HFFc6 (cell line): ENCODE measurements around the gene CC2D2B. TPM values are rescaled to one million over a fixed set of nuclear protein-coding genes. Genes with fewer than 3 reads are reported as not detected.

Experiments used
- DNase-seq: peaks from one replicate; pipeline ENCODE4 v3.0.0-alpha.2; 2018
- H3K27ac Mint-ChIP-seq: 2 replicates; pipeline ENCODE4 v1.8.0; 2020; ENCODE audit warnings: mild to moderate bottlenecking, mixed read lengths
- H3K27me3 Mint-ChIP-seq: 2 replicates; pipeline ENCODE4 v1.8.0; 2021; ENCODE audit warnings: mild to moderate bottlenecking, moderate library complexity, mixed read lengths; ENCODE audit not compliant: insufficient read depth
- H3K36me3 Mint-ChIP-seq: 2 replicates; pipeline ENCODE4 v1.8.0; 2021; ENCODE audit warnings: low read depth, mixed read lengths
- H3K4me1 Mint-ChIP-seq: 2 replicates; pipeline ENCODE4 v1.8.0; 2020; ENCODE audit warnings: low read depth, mixed read lengths
- H3K4me3 Mint-ChIP-seq: 2 replicates; pipeline ENCODE4 v1.8.0; 2020; ENCODE audit warnings: mild to moderate bottlenecking, moderate library complexity, mixed read lengths
- H3K9me3 Mint-ChIP-seq: 2 replicates; pipeline ENCODE4 v1.8.0; 2020; ENCODE audit warnings: mild to moderate bottlenecking, mixed read lengths
- CTCF ChIP-seq: fragments of 200-600 bp; sonication (generic); IDR thresholded peaks from 2 replicates; pipeline ENCODE4 v1.5.0; 2021; ENCODE audit warnings: antibody characterized with exemption, mild to moderate bottlenecking
- microRNA-seq: library from miRNA; unstranded; fragments of <30 nt; microRNA quantifications from one replicate; pipeline ENCODE4, GENCODE V29; 2019
- total RNA-seq, 6 experiments: library from RNA; stranded (reverse); fragmentation: NEBNext Ultra II Directional; extraction: Animal tissue kit (Norgen Biotek cat#: 25700); gene quantifications; 2 replicates in 1 of 6; 3 replicates in 5 of 6; pipeline ENCODE4 v1.2.3, GENCODE V29; 2021

Gene CC2D2B
- total RNA-seq, 6 experiments from 2014 or later: not detected

GRCh38 chr10:96077156-96077555 is 169.4 kb downstream of the CC2D2B start:
- H3K27ac Mint-ChIP-seq: no peak overlapping the region
- TF ChIP-seq CTCF: no peak
- peaks cover 18% of the 10 kb centered on the region for H3K4me1 Mint-ChIP-seq
- no peaks in the 10 kb centered on the region for H3K9me3 Mint-ChIP-seq
- DNase-seq: no peak
- H3K27me3 Mint-ChIP-seq: no peaks in the 10 kb centered on the region; the same call in none of the 2 replicates
- no peak overlapping the region for H3K4me3 Mint-ChIP-seq
- H3K36me3 Mint-ChIP-seq: no peaks in the 10 kb centered on the region

DNA sequence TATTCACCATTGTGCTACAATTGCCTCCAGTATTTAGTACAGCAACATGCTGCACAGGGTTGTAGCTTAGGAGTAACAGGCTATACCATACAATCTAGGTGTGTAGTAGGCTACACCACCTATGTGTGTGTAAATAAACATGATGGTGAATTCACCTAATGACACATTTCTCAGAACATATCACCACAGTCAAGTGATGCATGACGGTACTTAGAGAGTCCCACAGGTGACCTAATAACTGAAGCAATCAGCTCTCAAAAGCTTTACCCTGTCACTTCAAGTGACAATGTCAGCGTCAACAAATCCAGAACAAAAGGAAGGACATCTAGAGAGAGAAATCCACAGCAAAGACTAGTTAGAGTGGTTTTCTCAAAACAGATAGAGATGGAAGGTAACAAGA is 174.4 kb downstream of the CC2D2B start:
- Mint-ChIP-seq H3K4me1 (no peaks in the 10 kb centered on the region), H3K36me3 (no peaks in the 10 kb centered on the region), H3K4me3 (no peak overlapping the region), H3K27ac (no peak overlapping the region), H3K9me3 (no peaks in the 10 kb centered on the region), H3K27me3 (no peaks in the 10 kb centered on the region; the same call in 1 of the 2 replicates)
- DNase-seq: no peak
- no peak for TF ChIP-seq CTCF

Small RNA genes lying within 50 kb of the gene (microRNA-seq; reads per million reads assigned to microRNA genes)
- 14.7 reads per million, percentile 19 among the genes with 10 or more reads in this experiment for gene MIR3157

Other genes with a start within 250 kb of the CC2D2B start
- gene TCTN3, start 214.0 kb upstream of the CC2D2B start, total RNA-seq: 10 to 100 TPM; 52.9 to 70.9 (median 61.6) TPM
- not detected for gene ENTPD1, start 151.8 kb upstream of the CC2D2B start, total RNA-seq
- gene CCNJ, start 135.6 kb downstream of the CC2D2B start, total RNA-seq: 1 to 10 TPM; 2.8 to 3.8 (median 3.2) TPM
- gene ZNF518A, start 222.3 kb downstream of the CC2D2B start, total RNA-seq: 1 to 10 TPM; 4.0 to 6.5 (median 5.3) TPM